Kidney (tissue), 14 donors: Measurements from ENCODE around the gene PEDS1. TPM values are rescaled to one million over a fixed set of nuclear protein-coding genes. Genes with fewer than 3 reads are reported as not detected.

Experiments
- DNase-seq, 5 donors: peaks; one replicate each; pipeline ENCODE4 v3.0.0-alpha.2; 2013 to 2020
- FAIRE-seq: peaks from 2 replicates; lab custom pipeline; 2012; peaks lifted over from hg19 to GRCh38; lab: Jason Lieb, UNC
- H3K27ac ChIP-seq, 2 donors: one replicate each; pipeline ENCODE4 v1.7.0; 2013; ENCODE audit warnings: low read depth in 2 of 2, low read length in 2 of 2, inconsistent platforms in 1 of 2
- H3K27me3 ChIP-seq: one replicate; pipeline ENCODE4 v1.7.1; 2013; ENCODE audit warnings: low read length, inconsistent platforms; ENCODE audit not compliant: control insufficient read depth, insufficient read depth
- H3K36me3 ChIP-seq, 3 donors: one replicate each; pipeline versions ENCODE4 v1.7.0 to v1.7.1; 2013; ENCODE audit warnings: low read length in 3 of 3, control low read depth in 1 of 3, inconsistent platforms in 1 of 3; ENCODE audit not compliant: insufficient read depth in 3 of 3, control insufficient read depth in 2 of 3
- H3K4me1 ChIP-seq, 3 donors: one replicate each; pipeline versions ENCODE4 v1.7.0 to v1.7.1; 2013; ENCODE audit warnings: low read length in 3 of 3, inconsistent platforms in 1 of 3, low read depth in 1 of 3; ENCODE audit not compliant: control insufficient read depth in 2 of 3, insufficient read depth in 2 of 3
- H3K4me3 ChIP-seq, 3 donors: one replicate each; pipeline versions ENCODE4 v1.7.0 to v1.8.1; 2013; ENCODE audit warnings: low read length in 3 of 3, control low read depth in 1 of 3, inconsistent platforms in 1 of 3
- H3K9ac ChIP-seq, 3 donors: one replicate each; pipeline versions ENCODE4 v1.7.0 to v1.7.1; 2013; ENCODE audit warnings: low read length in 3 of 3, control low read depth in 1 of 3, inconsistent platforms in 1 of 3
- H3K9me3 ChIP-seq, 3 donors: one replicate each; pipeline versions ENCODE4 v1.7.0 to v1.7.1; 2013; ENCODE audit warnings: low read length in 3 of 3, control low read depth in 1 of 3, inconsistent platforms in 1 of 3; ENCODE audit not compliant: control insufficient read depth in 2 of 3, insufficient read depth in 1 of 3
- intact Hi-C: fragments of 100-400 bp; cut with DNase I; formaldehyde crosslinking; loops from one replicate; pipeline ENCODE4 v1.11.1; 2022
- polyA plus RNA-seq: library from polyadenylated mRNA; stranded (reverse); fragments of 350-450 nt; fragmentation: Illumina TruSeq; extraction: RNeasy Lipid Tissue Mini Kit (QIAGEN cat#74804); gene quantifications from one replicate; pipeline ENCODE4 v1.2.3, GENCODE V29; 2014; ENCODE audit warnings: low read depth, low replicate concordance; ENCODE audit not compliant: insufficient read depth
- total RNA-seq: library from RNA; stranded (reverse); fragmentation: NEBNext Ultra II Directional; extraction: Animal tissue kit (Norgen Biotek cat#: 25700); gene quantifications from one replicate; pipeline ENCODE4 v1.2.1, GENCODE V29; 2021
- TF ChIP-seq, protein P1 (sequence below): IDR thresholded peaks from 3 replicates; pipeline ENCODE4 v1.5.1; 2012; ENCODE audit warnings: mild to moderate bottlenecking, moderate library complexity, borderline replicate concordance; ENCODE audit not compliant: insufficient read depth; ENCODE audit errors: extremely low read depth
- donor health status: control.
- donor health status: control.
- donor health status: control.
- donor health status: control.
- donor health status: control.
- donor health status: DM: yes; HTN: yes; CAD: no.
- donor health status: Normal renal cell carcinoma (clear cell type).

PEDS1 gene
- total and polyA plus RNA-seq, 2 donors from 2014 or later: 16.3 to 18.3 TPM

DNA sequence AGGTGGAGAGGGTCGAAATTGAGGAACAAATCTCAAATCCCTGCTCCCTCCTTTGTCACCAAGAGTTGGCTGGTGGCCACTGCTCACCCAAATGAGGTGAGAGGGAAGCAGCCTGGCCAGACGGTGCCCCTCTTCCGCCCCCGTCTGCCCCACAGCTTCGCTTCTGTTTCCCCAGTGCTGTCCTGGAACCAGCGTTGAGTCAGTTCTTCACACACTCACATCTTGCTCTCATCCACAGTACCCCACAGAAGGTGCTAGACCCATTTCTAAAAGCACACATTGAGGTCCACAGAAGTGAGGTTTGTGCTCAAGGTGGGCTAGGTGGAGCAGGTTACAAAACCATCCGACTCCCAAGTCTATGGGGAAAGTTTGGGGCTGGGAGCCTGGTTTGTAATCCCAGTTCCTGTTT lies 40.9 kb upstream of the PEDS1 start:
- TF ChIP-seq, protein P1, sequence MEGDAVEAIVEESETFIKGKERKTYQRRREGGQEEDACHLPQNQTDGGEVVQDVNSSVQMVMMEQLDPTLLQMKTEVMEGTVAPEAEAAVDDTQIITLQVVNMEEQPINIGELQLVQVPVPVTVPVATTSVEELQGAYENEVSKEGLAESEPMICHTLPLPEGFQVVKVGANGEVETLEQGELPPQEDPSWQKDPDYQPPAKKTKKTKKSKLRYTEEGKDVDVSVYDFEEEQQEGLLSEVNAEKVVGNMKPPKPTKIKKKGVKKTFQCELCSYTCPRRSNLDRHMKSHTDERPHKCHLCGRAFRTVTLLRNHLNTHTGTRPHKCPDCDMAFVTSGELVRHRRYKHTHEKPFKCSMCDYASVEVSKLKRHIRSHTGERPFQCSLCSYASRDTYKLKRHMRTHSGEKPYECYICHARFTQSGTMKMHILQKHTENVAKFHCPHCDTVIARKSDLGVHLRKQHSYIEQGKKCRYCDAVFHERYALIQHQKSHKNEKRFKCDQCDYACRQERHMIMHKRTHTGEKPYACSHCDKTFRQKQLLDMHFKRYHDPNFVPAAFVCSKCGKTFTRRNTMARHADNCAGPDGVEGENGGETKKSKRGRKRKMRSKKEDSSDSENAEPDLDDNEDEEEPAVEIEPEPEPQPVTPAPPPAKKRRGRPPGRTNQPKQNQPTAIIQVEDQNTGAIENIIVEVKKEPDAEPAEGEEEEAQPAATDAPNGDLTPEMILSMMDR: no peak
- DNase-seq (no peak), FAIRE-seq (no peak)
- H3K4me3 ChIP-seq: peak overlapping the region in 2 of 3 donors; percentile 87 to 91
- peak overlapping the region in 1 of 2 donors; percentile 76 for H3K27ac ChIP-seq
- peaks cover 0 to 11% (median 11%) of the 10 kb centered on the region in 3 donors for H3K4me1 ChIP-seq
- H3K27me3 ChIP-seq: no peaks in the 10 kb centered on the region
- H3K9ac ChIP-seq: no peak overlapping the region
- intact Hi-C loops: no loop called here
- H3K9me3 ChIP-seq: no peaks in the 10 kb centered on the region
- peaks cover 0 to 4% (median 0%) of the 10 kb centered on the region in 3 donors for H3K36me3 ChIP-seq

DNA sequence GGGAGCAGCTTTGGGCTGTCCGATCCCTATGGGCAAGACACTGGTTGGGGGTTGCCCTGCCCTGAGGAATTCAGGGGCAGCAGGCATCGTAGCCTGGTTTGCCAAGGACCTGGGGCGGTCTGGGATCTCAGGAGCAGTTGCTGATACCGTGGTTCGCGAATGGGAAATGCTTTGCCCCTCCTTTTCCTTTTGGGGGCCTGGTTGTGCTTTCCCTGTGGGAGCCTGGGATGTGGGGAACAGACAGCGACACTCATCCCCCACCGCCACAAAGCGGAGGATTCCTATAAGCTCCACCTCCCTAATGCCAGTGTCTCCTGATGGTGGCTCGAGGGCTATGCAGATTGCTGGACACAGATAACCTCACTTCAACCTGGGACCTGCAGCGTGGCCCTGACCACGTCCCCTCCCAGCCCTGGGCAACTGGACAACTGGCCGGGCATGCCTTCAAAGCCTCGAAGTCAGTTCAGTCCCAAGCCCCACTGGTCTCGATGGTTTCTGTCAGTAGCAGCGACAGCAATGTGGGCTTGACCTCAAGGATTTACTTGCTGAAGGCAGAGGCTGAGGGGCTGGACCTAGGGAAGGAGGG lies 40.4 kb upstream of the PEDS1 start:
- Histone ChIP-seq H3K4me1 (peaks cover 0 to 11% (median 11%) of the 10 kb centered on the region in 3 donors), H3K27me3 (no peaks in the 10 kb centered on the region), H3K27ac (peak overlapping the region; percentile 65 to 76), H3K4me3 (peak overlapping the region in 2 of 3 donors; percentile 87 to 91), H3K36me3 (peaks cover 0 to 4% (median 0%) of the 10 kb centered on the region in 3 donors), H3K9ac (peak overlapping the region in 2 of 3 donors; percentile 66 to 89), H3K9me3 (no peaks in the 10 kb centered on the region)
- intact Hi-C loops: no loop called here
- DNase-seq (no peak), FAIRE-seq (no peak)
- TF ChIP-seq, protein P1: no peak

- Histone ChIP-seq H3K9ac (peak overlapping the region in 2 of 3 donors; percentile 66 to 89), H3K9me3 (no peaks in the 10 kb centered on the region), H3K4me1 (peaks cover 0 to 11% (median 11%) of the 10 kb centered on the region in 3 donors), H3K4me3 (peak overlapping the region; percentile 34 to 91 (median 87)), H3K36me3 (peaks cover 0 to 4% (median 0%) of the 10 kb centered on the region in 3 donors), H3K27me3 (no peaks in the 10 kb centered on the region), H3K27ac (peak overlapping the region; percentile 65 to 76)
- TF ChIP-seq, protein P1: no peak
- intact Hi-C loops: no loop called here
- DNase-seq (no peak), FAIRE-seq (no peak)
Observed at GRCh38 chr20:50193199-50193835, 39.8 kb upstream of the PEDS1 start.
